HG03439 (cell line): ENCODE measurements around the gene C10orf53.

Source experiments
- ATAC-seq: cut with Tn5 transposase; IDR thresholded peaks from one replicate; pipeline ENCODE4 v1.9.1; 2021; ENCODE audit warnings: mild to moderate bottlenecking, moderate library complexity; ENCODE audit not compliant: unreplicated experiment

Gene C10orf53

DNA sequence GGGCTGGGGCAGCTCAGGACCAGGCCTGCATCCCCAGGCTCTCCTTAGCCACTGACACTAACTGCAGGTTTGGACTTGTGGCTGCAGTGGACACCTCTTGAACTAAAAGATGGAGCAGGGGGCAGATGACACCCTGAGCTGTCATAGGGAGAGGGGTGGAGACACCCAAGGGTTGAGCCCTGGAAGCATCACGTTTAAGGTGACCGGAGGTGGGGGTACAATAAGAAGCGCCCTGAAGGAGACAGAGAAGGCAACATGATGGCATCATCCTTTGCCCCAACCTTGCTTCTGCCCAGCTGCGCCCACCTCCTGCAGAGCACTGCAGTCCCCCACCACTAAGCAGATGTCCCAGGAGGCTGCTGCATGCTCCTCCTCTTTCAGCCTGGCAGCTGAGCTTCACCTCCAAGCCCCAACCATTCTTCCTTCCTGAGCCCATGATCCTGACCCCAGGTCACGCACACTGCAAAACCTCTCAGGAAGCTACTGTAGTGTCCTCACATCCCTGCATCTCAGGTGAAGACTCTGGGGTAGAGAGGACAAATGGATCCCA is 57.2 kb downstream of the C10orf53 start:
- no peak for ATAC-seq

DNA sequence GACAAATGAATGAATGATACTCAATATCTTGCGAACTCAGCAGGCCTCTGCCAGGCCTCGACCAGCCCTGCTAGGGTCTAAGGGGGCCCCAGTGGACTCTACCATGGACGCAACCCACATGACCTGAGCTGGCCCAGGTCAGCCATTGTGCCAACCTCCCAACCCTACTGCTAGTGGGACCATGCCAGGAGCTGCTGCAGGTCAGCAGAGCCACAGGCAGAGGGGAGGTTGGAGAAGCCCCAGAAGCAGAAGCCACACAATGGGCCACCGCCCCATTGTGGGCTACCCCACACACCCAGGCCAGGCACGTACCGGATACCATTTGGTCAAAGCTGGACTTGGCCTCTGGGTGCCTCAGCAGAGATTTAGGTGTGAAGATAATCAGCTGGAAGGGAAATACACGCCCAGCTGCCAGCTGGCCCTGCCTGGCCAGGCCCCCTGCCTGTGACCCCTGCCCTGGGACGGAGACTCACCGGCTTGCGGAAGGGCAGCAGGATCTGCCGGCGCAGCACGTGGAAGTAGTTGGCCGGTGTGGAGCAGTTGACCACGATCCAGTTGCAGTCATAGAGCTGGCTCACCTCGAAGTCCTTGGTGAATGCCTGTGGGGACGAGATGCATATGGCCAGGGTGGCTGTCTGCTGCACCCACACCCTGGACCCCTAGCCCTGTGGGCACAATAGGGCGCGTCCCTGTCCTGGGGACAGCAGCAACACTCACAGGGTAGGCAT is 58.2 kb downstream of the C10orf53 start:
- ATAC-seq = no peak

DNA sequence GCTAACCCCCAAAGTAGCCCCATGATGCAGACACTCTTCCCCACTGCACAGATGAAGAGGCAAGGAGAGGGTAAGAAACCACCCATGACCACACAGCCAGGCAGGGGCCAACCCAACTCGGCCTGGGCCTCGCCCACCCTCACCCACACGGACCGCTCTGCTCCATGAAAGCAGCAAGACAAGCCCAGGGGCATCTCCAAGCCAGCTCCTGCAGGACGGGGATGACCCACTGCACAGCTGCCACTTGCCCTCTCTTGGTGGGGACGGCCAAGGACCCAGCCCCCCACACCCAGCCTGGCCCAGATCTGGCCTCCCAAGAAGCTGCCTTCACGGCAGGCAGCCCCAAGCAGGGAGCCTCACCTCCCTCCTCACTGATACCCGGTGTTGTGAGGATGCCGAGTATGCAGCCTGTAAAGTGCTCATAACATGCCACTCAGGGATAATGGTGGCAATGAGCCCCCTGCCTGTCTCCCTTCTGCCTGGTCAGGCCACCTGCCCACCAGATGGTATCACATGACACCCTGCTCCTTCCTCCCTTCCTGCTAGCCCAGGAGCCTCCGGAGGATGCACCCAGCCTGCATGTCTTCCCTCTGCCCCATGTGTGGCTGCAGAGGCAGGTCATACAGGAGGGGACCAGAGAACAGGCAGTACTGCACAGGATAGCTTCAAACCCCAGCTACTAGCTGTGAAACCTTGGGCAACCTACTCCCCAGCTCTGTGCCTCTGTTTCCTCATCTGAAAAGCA is 59.3 kb downstream of the C10orf53 start:
- no peak for ATAC-seq

DNA sequence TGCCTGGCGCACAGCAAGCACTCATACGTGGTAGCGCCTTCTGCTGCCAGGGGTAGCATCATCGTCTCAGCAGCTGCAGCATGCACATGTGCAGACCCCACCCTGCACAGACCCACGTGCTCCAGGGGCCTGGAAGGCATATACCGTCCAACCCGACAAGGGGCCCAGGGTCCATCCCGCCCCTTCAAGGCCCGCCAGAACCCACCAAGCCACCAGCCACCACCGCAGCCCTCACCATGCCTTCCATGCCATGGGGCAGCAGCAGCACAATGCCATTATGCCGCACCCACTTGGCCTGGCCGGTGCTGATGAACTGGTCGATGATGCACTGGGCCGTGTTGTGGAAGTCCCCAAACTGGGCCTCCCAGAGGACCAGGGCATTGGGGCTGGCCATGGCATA is 60.0 kb downstream of the C10orf53 start:
- ATAC-seq = no peak

DNA sequence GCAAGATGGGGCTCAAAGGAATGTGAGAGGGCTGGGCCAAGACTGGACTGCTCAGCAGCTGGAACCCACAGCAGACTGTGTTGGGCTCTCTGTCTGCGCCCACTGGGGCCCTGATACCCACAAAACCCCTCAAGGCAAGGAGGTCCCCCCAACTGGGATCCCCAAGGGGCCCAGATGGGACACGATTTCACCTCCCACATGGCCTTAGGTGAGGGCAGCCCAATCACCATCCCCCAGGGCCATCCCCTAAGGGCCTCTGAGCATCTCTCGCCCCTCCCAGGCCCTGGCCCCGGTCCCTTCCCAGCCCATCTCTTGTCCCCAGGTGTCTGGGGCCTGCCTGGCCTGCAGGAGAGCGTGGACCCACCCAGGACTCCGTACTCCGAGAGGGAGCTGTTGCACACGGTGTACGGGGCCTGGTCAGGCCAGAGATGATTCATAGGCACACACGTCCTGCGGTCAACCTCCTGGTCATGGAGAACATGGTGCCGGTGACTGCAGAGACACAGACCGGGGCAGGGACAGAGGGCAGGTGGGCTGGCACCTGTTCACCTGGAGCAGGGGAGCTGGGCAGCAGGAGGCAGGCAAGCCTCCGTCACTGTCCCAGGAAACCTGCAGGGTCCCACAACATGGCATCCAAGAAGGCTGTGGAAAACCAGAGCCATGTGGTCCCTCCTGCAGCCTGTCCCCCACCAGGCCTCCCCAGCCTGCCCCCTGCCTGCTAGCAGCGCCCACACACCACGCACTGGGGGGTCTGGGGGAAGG is 61.1 kb downstream of the C10orf53 start:
- no peak for ATAC-seq

DNA sequence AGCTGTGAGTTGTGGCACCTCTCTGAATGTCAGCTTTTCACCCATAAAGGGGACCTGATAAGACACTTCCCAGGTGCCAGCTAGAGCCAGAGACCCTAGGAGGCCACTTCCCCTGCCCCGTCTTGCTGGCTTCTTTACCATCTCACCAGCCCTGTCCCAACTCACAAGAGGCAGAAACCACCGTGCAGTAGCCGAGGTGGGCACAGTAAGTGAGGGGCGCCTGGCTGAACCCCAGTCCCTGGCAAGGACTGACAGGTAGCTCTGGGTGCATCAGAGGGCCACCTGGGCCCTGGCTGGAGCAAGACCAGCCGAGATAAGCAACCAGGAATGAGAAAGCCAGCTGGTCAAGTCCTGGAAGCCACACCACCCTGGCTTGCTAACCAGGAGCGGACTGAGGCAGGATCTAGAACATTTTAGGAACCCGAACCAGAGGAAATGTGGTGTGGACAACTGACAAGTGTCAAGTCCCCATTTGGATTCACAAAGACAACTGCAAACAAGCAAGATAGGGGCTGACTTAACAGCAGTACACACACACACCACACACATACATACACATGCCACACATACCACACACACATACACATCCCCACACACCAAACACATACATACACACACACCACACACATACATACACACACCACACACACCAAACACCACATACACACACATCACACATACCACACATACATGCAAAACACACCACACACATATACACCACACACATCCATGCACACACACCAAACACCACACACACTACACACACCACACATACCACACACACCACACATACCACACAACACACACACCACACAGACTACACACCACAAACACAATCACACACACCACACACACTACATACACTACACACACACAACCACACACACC is 61.9 kb downstream of the C10orf53 start:
- ATAC-seq = no peak

DNA sequence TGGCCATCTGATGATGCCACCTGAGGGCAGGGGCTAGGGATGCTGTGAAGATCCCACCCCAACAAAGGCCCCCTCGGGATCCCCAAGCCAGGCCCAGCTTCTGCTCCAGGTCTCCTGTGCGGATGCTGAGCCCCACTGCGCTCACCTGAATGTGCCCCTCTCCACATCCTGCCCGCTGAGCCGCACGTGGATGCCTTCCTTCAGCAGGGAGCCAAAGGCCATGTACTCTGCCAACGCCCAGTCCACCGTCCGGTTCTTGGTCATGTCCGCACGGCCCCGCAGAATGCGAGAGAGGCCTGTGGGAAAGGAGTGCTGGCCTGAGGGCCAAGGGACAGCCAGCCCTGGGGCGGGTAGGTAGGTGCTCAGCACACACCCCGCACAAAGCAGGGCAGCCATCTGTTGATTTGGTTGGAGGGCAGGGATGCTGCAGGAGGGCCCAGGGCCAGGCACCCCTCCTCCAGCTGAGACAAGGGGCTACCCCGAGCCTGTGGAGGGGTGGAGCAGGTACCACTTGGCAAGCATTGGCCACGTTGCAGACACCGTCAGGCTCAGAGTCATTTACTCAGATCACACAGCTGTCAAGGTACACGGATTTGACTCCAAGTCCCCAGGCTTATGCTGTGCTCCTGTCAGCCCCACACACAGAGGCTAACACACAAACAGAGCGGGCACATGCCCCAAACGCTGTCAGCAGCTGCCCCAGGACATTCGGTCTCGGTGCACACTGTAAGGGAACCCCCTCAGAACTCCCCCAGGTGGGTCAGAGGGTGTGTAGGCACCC is 63.4 kb downstream of the C10orf53 start:
- no peak for ATAC-seq

DNA sequence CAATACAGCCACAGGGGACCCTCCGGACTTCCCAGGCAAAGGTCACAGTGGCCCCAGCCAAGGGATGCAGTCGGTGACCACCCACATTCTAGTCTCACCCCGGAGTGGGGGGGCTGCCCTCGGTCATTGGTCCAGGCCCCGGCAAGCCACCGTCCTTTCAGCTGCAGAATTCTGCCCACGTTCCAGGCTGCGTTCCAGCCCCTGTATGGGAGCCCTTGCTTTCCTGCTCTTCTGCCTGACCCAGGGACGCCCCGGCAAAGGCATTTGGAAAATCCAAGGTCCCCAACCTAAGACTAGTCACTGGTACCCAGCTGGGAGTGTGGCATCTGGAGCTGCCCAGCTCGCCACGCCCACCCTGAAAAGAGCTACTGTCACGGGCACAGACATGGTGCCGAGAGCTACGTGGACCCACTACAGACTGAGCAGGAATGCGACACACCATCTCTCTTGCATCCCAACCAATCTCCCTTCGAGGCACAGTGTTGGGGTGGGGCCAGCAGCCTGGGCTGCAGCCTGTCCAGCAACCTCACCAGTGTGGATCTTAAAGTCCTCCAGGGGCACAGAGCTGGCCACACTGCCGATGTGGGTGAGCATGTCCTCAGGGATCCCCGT is 64.1 kb downstream of the C10orf53 start:
- no peak for ATAC-seq

DNA sequence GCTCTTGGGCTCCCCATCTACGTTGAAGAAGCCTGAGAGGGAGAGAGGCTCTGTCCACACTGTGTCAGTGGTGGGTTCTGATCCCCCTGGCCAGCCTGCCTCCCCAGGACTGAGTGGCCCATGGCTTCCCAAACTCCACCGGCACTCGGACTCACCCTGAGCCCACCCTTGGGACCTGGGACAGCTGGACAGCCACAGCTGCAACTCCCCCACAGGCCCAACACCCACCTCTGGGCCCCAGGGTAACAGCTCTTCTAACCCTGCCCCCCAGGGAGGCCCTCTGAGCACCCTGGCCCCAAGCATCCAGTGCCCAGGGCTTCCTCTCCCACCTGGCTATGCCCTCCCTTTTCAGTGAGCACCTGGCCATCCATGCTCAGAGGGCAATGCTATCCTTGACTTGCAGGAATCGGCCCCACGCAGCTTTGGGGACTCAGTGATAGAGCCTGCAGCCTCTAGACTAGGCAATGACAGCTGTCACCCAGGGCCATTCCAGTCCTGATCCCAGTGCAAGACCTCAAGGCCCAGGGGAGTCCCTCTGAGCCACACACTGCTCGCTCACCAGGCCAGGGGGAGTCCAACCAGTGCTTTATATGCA is 64.7 kb downstream of the C10orf53 start:
- no peak for ATAC-seq

DNA sequence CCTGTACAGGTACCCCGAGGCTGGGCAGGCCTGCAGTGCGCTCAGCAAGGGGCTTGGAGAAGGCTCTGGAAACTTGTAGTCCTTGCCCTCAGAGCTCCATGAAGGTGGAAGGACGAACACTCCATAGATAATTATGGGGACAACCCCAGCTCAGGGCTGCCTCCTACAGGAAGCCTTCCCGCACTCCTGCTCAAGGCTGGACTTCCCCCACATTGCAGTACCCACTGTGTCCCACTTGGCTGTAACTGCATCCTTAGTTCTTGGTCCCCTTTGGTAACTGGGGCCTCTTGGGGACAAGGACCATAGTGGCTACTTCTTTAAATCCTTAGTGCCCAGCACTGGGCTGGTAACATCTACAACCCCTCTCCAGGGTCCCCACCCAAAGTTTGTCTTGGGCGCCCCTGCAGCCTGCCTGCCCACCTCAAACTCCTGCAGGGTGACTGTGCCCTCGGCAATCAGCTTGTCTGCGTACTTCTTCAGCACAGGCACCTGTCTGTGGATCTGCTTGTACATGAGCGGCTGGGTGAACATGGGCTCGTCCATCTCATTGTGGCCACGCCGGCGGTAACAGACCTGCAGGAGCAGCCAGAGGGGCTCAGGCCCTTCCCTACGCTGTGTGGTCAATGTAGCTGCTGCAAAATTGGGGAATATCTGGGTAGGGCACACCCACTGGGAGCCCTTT is 65.6 kb downstream of the C10orf53 start:
- no peak for ATAC-seq

DNA sequence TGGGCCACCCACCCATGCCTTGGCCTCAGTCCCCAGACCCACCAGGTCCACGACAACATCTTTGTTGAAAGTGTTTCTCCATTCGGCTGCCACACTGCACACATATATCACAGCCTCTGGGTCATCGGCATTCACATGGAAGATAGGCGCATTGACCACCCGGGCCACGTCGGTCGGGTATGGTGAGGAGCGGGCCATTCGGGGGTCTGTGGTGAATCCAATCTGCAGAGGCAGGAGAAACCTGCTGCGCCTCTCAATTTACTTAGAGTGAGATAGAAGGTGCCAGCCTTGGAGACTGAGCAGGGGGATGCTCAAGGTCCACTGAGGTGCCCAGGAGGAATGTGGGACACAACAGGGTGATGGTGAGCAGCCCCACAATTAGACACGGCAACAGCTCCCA is 66.3 kb downstream of the C10orf53 start:
- no peak for ATAC-seq

DNA sequence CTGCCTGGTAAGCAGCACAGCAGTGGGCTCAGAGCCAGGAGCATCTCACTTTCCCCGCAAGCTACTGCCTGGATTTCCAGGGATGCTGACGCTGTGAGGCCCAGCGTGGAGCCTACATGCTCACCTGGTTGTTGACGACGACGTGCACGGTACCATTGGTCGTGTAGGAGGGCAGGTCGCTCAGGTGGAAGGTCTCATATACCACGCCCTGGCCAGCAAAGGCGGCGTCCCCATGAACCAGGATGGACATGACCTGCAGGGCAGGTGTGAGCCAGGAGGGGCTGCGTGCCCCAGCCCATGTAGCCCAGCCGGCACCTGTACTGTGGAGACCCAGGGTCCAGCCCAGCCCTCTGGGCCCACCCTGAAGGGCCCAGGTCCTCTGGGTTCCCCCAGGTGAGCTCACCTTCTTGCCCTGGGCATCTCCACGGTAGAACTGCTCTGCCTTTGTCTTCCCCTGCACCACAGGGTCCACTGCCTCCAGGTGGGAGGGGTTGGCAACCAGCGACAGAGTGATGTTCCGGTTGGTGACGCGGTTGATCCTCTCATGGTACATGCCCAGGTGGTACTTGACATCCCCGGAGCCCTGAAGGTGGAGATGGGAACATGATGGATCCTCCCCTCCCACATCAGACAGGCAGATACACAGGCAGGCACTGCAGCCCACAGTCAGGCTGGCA is 67.3 kb downstream of the C10orf53 start:
- ATAC-seq = no peak
